GM19043 (cell line): ENCODE results near the gene ABCC1.

Source experiments
- ATAC-seq: cut with Tn5 transposase; IDR thresholded peaks from one replicate; pipeline ENCODE4 v1.9.1; 2021; ENCODE audit warnings: low read depth; ENCODE audit not compliant: unreplicated experiment

The ABCC1 gene

DNA sequence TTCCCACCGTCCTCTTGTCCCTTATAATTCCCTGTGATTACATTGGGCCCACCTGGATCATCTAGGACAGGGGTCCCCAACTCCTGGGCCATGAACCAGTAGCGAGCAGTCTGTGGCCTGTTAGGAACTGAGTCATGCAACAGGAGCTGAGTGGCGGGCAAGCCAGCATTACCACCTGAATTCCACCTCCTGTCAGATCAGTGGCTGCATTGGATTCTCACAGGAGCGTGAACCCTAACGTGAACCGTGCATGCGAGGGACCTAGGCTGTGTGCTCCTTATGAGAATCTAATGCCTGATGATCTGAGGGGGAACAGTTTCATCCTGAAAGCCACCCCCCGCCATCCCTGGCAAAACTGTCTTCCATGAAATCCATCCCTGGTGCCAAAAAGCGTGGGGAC is 36.8 kb downstream of the ABCC1 start:
- ATAC-seq = no peak

DNA sequence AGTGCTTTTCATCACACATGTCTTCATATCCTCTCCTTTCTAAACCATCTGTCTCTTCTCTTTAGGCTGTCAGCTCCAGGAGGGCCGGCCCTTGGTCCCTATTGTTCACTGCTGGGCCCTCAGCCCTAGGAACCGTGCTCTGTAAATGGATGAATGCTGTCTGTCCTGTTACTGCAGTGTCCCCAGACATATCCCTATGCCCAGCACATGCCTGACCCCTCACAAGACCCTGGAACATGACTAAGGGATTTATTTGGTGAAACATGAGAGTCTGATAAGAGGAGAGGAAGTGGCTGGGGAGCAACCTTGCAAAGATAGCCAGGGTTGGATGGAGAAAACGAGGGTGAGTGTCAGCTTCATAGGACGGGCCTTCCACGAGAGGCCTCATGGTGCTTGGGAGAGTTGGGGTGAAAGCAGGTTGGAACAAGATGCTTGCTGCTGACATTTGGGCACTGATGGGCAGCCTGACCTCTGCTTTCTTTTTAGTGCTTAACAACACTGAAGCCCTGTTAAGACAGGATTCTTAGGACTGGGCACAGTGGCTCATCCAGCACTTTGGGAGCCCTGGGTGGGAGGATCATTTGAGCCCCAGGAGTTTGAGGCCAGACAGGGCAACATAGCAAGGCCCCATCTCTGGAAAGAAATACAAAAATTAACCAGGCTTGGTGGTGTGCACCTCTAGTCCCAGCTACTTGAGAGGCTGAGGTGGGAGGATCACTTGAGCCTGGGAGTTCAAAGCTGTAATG is 39.0 kb downstream of the ABCC1 start:
- no peak for ATAC-seq

DNA sequence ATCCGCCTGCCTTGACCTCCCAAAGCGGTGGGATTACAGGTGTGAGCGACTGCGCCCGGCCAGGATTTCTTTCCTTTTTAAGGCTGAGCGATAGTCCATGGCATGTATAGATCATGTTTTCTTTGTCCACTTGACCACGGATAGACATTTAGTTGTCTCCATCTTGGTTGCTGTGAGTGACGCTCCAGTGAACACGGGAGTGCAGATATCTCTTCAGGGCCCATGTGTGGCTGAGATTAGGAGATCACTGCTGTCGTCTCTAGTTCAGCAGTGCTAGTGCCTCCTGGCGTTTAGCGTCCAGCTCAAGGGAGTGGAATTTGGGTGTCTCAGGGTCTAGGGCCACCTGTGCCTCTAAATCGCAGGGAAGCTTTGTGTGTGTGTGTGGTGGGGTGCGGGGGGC is 41.5 kb downstream of the ABCC1 start:
- no peak for ATAC-seq

DNA sequence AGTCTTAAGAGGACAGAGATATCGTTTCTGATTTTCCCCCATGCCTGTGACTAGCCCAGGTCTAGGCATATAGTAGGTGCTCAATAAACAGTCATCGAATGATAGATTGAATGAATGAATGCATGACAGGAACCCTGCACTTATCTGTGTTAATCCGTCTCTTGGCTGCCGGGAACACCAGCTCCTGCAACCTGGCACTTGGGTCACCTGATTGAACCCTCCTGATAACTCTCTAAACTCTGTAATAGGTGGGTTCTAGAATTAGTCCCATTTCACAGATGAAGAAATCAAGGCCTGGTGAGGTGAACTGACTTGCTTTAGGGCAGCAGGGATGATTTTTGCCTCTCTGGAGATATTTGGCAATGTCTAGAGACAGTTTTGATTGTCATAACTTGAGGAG is 43.7 kb downstream of the ABCC1 start:
- ATAC-seq = no peak

DNA sequence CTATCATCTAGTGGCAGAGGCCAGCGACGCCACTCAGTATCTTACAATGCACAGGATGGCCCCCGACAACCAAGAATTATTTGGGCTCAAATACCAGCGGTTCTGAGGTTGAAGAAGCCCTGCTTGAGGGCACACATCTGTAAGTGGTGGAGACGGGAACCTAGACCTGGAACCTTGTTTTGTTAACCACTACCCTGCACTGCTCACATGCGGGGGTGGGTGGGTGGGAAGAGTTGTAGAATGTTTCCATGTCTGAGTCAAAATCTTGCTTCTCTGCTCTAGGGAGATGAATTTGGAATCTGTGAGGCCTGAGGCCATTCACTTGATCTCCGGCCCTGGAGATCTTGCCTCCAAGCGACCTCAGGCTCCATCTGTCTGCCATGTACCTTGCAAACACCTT is 44.1 kb downstream of the ABCC1 start:
- no peak for ATAC-seq

DNA sequence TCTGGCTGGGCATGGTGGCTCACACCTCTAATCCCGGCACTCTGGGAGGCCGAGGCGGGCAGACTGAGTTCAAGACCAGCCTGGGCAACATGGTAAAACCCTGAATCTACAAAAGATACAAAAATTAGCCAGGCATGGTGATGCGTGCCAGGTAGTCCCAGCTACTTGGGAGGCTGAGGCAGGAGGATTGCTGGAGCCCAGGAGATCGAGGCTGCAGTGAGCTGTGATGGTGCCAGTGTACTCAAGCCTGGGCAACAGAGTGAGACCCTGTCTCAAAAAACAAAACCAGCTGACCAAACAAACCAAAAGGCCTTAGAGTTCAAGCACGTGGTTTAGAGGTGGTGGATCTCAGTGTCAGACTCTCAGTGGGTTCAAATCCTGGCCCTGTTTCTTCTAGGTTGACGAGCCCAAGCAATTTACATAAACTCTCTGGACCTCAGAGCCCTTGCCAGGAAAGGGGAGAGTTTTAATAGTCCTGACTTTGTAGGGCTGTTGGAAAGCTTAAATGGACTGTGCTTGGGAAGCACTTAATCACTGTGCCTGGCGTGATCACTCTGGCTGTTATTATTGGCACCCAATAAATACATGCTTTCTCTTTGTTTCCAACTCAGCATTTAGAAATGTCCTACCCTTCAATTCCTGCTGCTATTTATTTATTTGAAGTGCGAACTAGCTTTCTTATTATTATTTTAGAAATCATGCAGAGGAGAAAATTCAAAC is 44.7 kb downstream of the ABCC1 start:
- no peak for ATAC-seq

DNA sequence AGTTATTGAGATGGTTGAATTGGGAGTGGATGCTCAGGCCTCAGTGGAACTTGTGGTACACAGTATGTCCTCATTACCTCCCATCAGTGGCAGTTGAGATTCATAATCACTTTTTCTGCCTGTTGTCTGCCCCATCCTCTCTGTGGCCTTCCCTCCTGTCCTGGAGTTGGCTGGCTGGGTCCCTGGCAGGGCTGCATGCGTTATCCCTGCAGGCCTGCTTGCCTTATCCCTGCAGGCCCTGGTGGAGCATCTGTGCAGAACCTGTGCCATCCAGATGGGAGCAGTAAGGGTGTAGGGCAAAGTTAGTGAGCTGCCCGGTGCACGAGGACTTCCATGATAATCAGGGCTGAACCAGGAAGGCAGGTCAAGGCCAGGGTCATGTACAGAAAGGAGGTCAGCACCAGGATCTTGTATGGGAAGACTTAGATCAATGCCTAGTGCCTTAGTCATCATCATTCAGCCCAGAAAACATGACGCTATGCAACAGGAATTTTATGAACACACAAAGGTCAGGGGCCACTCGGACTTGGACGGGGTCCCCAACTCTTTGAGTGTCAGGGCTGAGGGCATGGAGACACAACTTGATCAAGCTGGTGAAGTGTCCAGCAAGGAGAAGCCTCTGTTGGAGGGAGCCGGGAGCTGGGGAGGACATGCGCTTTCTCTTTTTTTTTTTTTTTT is 47.2 kb downstream of the ABCC1 start:
- no peak for ATAC-seq

DNA sequence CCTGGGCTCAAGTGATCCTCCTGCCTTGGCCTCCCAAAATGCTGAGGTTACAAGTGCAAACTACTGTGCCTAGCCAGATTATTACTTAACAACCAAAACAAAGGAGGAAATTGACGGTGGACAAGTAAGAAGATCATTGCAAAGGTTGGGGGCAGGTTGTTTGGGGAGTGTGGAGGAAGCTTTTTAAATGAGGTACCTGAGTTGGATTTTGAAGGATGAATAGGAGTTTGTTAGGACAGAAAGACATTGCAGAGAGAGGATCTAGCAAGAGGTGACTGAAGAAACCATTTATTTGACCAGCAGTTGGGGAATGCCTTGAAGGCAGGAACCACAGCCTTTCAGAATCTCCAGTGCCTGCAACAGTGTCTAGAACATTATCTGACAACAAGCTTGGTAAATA is 51.3 kb downstream of the ABCC1 start:
- ATAC-seq = no peak

DNA sequence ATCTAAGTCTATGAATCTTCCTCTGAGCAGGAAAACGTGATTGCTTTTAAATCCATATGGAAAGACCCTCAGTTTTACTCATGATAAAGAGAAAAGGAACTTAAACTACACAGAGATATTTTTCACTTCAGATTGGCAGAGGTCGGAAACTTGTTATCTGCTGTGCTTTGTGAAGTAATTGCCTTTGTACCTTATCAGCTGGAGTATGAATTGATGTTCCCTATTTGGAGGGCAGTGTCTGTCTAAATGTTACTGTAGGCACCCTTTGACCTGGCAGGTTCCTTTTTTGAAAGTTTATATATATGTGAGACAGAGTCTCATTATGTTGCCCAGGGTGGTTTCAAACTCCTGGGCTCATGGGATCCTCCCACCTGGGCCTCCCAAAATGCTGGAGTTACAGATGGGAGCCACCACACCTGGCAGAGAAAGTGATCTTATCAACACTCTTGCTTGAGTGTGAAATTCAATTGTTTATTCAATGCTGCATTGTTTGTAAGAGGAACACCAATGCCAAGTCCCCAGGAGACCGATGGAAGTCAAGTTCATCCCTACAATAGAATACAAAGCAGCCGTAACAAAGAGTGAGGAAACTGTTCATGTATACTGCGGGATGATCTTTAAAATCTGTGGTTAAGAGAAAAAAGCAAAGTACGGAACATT is 52.3 kb downstream of the ABCC1 start:
- no peak for ATAC-seq

DNA sequence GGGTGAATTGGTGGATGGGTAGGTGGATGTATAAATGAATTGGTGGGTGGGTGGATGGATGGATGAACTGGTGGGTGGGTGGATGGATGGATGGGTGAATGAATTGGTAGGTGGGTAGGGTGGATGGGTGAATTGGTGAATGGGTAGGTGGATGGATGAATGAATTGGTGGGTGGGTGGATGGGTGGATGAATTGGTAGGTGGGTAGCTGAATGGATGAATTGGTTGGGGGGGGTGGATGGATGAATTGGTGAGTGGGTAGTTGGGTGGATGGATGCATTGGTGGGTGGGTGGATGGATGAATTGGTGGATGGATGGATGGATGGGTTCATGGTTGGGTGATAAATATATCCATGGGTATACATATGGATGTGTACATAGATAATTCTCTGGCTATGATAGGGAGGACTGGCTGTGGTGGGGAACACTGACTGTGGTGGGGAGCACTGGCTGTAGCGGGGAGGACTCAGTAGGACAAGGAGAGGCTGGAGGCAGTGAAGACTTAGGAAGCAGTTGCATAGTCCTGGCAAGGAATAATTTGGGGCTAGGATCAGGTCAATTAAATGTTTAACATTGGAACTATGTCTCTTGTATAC is 54.4 kb downstream of the ABCC1 start:
- ATAC-seq = no peak

DNA sequence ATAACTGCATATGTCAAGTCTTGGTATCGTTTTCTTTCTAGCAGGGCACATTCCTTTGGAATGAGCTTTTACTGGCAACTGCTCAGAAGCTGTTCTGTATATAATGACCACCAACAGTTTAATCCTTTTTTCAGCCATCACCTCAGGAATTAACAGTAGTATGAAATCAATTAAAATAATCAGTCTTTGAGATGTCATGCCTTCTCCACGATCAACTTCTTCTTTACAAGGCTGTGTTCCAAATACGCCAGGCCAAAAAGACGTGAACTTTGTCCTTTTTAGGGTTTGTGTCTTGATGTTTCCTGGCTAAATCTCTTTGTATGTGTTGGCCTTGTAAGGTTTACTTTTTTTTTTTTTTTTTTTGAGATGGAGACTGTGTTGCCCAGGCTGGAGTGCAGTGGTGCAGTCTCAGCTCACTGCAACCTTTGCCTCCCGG is 54.9 kb downstream of the ABCC1 start:
- no peak for ATAC-seq

DNA sequence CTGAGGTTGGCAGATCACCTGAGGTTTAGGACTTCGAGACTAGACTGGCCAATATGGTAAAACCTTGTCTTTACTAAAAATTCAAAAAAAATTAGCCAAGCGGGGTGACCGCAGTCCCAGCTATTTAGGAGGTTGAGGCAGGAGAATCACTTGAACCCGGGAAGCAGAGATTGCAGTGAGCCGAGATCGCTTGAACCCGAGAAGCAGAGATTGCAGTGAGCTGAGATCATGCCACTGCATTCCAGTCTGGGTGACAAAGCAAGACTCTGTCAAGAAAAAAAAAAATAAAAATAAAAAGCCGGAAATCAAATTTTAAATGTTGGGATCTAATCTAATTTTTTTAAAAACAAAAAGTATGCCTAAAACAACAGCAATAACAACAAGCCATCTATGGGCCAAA is 56.3 kb downstream of the ABCC1 start:
- no peak for ATAC-seq

DNA sequence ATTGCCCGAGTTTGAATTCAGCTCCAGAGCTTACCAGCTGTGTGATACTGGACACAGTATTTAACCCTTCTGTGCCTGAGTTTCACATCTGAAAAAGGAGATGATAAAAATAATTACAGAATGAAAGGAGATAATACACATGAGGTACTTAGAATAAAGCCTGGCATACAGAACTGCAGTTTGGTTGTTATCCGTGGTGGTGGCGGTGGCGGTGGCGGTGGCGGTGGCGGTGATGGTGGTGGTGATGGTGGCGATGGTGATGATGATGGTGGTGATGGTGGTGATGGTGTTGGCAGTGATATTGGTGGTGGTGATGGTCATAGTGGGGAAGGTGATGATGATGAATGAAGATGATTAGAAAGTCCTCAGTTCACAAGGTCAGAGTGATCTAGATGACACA is 57.2 kb downstream of the ABCC1 start:
- no peak for ATAC-seq

DNA sequence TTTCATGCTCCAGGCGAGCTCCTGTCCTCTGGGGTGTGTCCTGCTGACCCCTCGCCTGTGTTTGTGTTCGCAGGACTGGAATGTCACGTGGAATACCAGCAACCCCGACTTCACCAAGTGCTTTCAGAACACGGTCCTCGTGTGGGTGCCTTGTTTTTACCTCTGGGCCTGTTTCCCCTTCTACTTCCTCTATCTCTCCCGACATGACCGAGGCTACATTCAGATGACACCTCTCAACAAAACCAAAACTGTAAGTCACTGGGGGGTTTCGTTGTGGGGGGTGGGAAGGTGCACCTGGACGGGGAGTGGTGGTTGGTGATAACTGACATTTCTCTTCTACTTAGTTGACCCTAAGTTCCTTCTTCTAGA is 58.3 kb downstream of the ABCC1 start:
- peak; percentile 48 for ATAC-seq

DNA sequence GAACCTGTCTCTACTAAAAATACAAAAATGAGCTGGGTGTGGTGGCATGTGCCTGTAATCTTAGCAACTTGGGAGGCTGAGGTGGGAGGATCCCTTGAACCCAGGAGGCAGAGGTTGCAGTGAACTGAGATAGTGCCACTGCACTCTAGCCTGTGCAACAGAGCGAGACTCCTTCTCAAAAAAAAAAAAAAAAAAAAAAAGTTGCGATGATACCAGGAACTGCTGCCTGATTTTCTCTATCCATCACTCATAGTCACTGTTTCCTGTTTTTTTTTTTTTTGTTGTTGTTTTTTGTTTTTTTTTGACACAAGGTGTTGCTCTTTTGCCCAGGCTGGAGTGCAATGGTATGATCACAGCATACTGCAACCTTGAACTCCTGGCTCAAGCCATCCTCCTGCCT is 59.2 kb downstream of the ABCC1 start:
- no peak for ATAC-seq

DNA sequence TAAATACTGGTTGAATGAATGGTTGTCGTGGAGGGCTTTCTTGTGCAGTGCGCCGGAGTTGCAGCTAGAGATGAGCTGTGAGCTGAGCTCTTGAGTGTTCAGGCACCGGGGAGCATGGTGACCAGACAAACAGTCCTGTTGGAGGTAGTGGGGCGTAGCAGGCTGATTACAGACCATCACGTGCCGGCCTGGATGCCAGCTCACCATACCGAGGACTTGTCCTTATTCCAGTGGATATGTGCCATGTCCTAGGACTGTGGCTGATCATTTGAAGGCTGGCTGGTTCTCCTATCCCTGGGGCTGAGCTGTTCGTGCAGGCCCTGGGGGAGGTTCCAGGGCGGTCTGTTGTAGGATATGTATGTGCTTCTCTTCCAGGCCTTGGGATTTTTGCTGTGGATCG is 60.0 kb downstream of the ABCC1 start:
- ATAC-seq = no peak

DNA sequence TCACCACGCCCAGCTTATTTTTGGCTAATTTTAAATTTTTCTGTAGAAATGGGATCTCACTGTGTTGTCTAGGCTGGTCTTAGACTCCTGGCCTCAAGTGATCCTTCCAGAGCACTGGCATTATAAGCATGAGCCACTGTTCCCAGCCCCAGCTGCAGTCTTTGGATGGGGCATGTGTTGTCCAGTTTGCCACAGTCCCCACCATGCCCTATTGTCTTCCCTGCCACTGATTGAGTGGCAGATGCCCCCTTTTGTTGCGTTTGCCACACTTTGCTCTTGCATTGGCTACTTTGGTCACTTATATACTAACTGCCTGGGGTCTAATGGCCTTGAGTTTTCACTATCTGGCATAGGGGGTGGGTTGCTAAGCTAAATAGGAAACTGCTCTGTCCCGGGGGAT is 60.8 kb downstream of the ABCC1 start:
- ATAC-seq = no peak

DNA sequence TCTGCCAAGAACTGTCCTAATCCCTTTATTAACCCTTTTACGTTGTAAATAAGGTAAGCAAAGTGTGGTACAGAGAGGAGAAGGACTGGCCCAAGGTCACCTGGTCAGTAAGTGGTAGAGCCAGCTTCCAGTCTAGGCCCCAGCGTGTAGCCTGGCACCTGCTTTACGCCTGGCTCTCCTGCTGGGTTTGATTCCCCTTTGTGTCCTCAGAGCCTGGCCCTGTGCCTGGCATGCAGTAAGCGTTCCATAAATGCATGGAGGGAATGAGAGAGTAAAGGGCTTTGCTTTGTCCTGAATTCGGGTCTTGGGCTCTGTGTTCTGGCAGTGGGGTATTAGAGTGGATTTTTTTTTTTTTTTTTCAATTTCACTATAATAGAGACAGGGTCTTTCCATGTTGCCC is 62.7 kb downstream of the ABCC1 start:
- no peak for ATAC-seq

DNA sequence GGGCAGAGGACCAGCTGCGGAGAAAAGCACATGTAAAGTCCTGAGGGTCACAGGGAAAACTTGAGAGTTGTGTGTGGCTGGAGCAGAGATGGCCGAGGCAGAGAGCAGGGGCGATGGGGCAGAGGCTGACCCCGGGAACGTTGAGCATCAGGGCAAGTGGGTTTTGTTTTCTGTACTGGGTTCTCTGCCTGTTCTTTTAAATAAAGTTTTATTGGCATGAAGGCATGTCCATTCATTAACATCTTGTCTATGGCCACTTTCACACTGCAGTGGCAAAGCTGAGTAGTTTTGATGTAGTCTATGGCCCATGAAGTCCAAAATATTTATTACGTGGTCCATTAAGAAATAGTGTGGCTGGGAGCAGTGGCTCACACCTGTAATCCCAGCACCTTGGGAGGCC is 64.4 kb downstream of the ABCC1 start:
- ATAC-seq = no peak

DNA sequence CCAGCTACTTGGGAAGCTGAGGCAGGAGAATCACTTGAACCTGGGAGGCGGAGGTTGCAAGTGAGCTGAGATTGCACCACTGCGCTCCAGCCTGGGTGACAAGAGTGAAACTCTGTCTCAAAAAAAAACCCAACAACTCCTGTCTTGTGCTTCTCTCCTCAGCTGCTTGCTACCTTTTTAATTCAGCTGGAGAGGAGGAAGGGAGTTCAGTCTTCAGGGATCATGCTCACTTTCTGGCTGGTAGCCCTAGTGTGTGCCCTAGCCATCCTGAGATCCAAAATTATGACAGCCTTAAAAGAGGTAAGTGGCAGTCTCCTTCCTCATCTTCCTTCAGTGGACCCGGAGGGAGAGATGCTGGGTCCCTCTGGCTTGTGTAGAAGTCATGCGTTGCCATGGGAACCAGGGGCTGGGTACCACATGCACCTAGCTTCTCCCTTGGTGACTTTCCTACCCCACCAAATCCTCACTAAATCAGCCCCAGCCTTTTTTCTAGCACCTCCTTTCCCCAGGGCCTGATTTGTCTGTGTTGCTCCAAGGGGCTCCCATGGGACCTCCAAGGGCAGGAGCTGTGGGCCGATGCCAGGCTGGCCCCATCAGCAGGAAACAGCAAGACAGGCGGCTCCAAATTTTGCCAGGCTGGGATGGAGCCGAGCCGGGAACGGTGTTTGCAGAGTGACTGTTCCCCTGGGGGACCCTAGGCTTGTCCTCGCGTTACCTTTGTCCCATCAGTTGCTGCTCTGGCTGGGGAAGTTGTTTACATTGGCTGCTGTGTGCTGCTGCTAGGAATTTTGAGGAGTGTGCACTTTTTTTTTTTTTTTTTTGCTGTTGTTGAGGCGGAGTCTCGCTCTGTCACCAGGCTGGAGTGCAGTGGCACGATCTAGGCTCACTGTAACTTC is 65.2 kb downstream of the ABCC1 start:
- ATAC-seq = no peak
